Measurements from ENCODE around the gene PAK5.

PAK5 gene

GRCh38 chr20:9551808-9552550 is 286.9 kb downstream of the PAK5 start:
- no peak for DNase-seq (ENCODE audit: low read depth)
- no peak for TF ChIP-seq CTCF (conservative IDR thresholded peaks at IDR 0.05; ENCODE audit: control insufficient read depth, insufficient read depth, low read depth, low read length)
- H3K4me3 ChIP-seq (ENCODE audit: control insufficient read depth, low read depth, low read length): no peak overlapping the region

- DNase-seq (ENCODE audit: low read depth): no peak
- no peak overlapping the region for H3K4me3 ChIP-seq (ENCODE audit: control insufficient read depth, low read depth, low read length)
- TF ChIP-seq CTCF (conservative IDR thresholded peaks at IDR 0.05; ENCODE audit: control insufficient read depth, insufficient read depth, low read depth, low read length): no peak
These were observed 288.0 kb downstream of the PAK5 start for GRCh38 chr20:9550871-9551270.

GRCh38 chr20:9550283-9550682 is 288.6 kb downstream of the PAK5 start:
- H3K4me3 ChIP-seq (ENCODE audit: control insufficient read depth, low read depth, low read length): no peak overlapping the region
- no peak for TF ChIP-seq CTCF (conservative IDR thresholded peaks at IDR 0.05; ENCODE audit: control insufficient read depth, insufficient read depth, low read depth, low read length)
- DNase-seq (ENCODE audit: low read depth): no peak

- TF ChIP-seq CTCF (conservative IDR thresholded peaks at IDR 0.05; ENCODE audit: control insufficient read depth, insufficient read depth, low read depth, low read length): no peak
- H3K4me3 ChIP-seq (ENCODE audit: control insufficient read depth, low read depth, low read length): no peak overlapping the region
- no peak for DNase-seq (ENCODE audit: low read depth)
These were observed 295.7 kb downstream of the PAK5 start for GRCh38 chr20:9543214-9543613.

GRCh38 chr20:9535449-9535848 is 303.4 kb downstream of the PAK5 start:
- TF ChIP-seq CTCF (conservative IDR thresholded peaks at IDR 0.05; ENCODE audit: control insufficient read depth, insufficient read depth, low read depth, low read length): no peak
- DNase-seq (ENCODE audit: low read depth): no peak
- no peak overlapping the region for H3K4me3 ChIP-seq (ENCODE audit: control insufficient read depth, low read depth, low read length)

GRCh38 chr20:9534025-9534424 is 304.9 kb downstream of the PAK5 start:
- TF ChIP-seq CTCF (conservative IDR thresholded peaks at IDR 0.05; ENCODE audit: control insufficient read depth, insufficient read depth, low read depth, low read length): no peak
- H3K4me3 ChIP-seq (ENCODE audit: control insufficient read depth, low read depth, low read length): no peak overlapping the region
- DNase-seq (ENCODE audit: low read depth): no peak

All from fibroblast of mammary gland (primary cell).